Measurements from ENCODE around the gene RUFY4. TPM values are rescaled to one million over a fixed set of nuclear protein-coding genes. Genes with fewer than 3 reads are reported as not detected.

The RUFY4 gene
- total and polyA plus RNA-seq, 12 donors: 0.21 TPM; not detected in 11

- Histone ChIP-seq H3K4me3 (no peak overlapping the region), H3K4me1 (peaks cover 0 to 4% (median 0%) of the 10 kb centered on the region in 9 donors), H3K36me3 (no peaks in the 10 kb centered on the region), H3K27me3 (peaks cover 0 to 10% (median 0%) of the 10 kb centered on the region in 7 donors), H3K9me3 (peaks cover 0 to 2% (median 0%) of the 10 kb centered on the region in 11 donors), H3K27ac (no peak overlapping the region)
- WGBS, 2 donors: 64 to 67% methylated on average over 15 of the region's 15 CpGs
- DNase-seq: no peak
- TF ChIP-seq, protein P1, sequence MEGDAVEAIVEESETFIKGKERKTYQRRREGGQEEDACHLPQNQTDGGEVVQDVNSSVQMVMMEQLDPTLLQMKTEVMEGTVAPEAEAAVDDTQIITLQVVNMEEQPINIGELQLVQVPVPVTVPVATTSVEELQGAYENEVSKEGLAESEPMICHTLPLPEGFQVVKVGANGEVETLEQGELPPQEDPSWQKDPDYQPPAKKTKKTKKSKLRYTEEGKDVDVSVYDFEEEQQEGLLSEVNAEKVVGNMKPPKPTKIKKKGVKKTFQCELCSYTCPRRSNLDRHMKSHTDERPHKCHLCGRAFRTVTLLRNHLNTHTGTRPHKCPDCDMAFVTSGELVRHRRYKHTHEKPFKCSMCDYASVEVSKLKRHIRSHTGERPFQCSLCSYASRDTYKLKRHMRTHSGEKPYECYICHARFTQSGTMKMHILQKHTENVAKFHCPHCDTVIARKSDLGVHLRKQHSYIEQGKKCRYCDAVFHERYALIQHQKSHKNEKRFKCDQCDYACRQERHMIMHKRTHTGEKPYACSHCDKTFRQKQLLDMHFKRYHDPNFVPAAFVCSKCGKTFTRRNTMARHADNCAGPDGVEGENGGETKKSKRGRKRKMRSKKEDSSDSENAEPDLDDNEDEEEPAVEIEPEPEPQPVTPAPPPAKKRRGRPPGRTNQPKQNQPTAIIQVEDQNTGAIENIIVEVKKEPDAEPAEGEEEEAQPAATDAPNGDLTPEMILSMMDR (IDR thresholded peaks at IDR 0.05): no peak
- ATAC-seq: no peak
- intact Hi-C loops (cut with DNase I): no loop called here
These were observed 11.2 kb downstream of the RUFY4 start for GRCh38 chr2:218079943-218080913.

- TF ChIP-seq, protein P1 (IDR thresholded peaks at IDR 0.05): no peak
- ATAC-seq: no peak
- H3K9me3 ChIP-seq: peaks cover 0 to 10% (median under 1%) of the 10 kb centered on the region in 11 donors
- H3K4me3 ChIP-seq: no peak overlapping the region
- peaks cover 0 to 4% (median 0%) of the 10 kb centered on the region in 9 donors for H3K4me1 ChIP-seq
- WGBS, 2 donors: 84 to 95% methylated on average over 2 of the region's 2 CpGs
- H3K27ac ChIP-seq: no peak overlapping the region
- peaks cover 0 to 10% (median 0%) of the 10 kb centered on the region in 7 donors for H3K27me3 ChIP-seq
- intact Hi-C loops (cut with DNase I): no loop called here
- no peaks in the 10 kb centered on the region for H3K36me3 ChIP-seq
- DNase-seq: no peak
These were observed 12.0 kb downstream of the RUFY4 start for GRCh38 chr2:218081063-218081462.

DNA sequence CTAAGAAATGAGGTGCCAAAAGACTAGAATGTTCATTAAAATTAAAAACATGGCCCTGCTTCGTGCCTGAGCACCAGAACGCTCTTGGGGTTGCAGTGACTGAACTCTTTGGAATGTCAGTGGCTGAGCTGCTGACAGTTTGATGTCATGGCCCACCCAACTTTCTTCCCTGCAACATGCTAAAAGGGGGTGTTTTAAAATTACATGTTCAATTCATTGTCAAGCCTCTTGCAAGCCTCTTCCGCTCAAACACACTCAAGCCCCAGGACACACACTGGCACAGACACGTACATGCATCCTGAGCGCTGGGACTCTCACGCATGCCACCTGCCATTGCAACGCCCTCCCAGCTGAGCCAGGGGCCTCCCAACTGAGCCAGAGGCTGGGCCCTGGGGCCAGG lies 12.6 kb downstream of the RUFY4 start:
- no peaks in the 10 kb centered on the region for H3K36me3 ChIP-seq
- no peak for ATAC-seq
- intact Hi-C loops (cut with DNase I): no loop called here
- peaks cover 0 to 10% (median 0%) of the 10 kb centered on the region in 7 donors for H3K27me3 ChIP-seq
- H3K4me3 ChIP-seq: no peak overlapping the region
- WGBS, 2 donors: 79 to 81% methylated on average over 7 of the region's 7 CpGs
- peaks cover 0 to 16% (median 7%) of the 10 kb centered on the region in 11 donors for H3K9me3 ChIP-seq
- no peak overlapping the region for H3K27ac ChIP-seq
- peaks cover 0 to 4% (median 0%) of the 10 kb centered on the region in 9 donors for H3K4me1 ChIP-seq
- no peak for DNase-seq
- TF ChIP-seq, protein P1 (IDR thresholded peaks at IDR 0.05): no peak

DNA sequence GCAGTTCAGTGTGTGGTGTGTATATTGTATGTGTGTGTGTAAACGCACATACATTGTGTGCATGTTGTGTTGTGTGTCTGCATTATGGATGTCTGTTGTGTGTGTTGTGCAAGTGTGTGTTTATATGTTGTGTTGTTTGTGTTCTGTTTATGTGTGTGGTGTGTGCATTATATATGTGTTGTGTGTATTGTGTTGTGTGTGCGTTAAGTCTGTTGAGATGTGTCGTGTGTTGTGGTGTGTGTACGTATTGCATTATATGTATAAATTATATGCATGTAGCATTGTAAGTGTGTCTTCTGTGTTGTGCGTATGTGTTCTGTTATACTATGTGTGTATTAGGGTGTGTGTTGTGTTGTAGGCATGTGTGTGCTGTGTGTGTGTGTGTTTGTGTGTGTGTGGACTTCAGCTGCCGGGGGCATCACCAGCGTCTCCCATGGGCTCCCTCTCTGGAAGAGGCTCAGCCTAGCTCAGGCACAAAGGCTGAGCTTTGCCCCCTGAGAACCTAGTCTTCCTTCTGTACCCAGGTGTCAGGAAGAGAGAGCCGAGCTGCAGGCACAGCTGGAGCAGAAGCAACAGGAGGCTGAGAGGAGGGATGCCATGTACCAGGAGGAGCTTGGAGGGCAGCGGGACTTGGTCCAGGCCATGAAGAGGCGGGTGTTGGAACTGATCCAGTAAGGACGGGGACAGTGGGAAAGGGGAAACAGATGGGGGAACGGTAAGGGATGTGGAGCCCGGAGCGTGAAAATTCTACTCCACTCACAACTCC lies 13.7 kb downstream of the RUFY4 start:
- Histone ChIP-seq H3K27ac (no peak overlapping the region), H3K4me3 (no peak overlapping the region), H3K27me3 (peaks cover 0 to 10% (median 0%) of the 10 kb centered on the region in 7 donors), H3K4me1 (peaks cover 0 to 4% (median 0%) of the 10 kb centered on the region in 9 donors), H3K36me3 (no peaks in the 10 kb centered on the region), H3K9me3 (peaks cover 0 to 27% (median 12%) of the 10 kb centered on the region in 11 donors)
- 65 to 67% methylated on average over 14 of the region's 14 CpGs for WGBS, 2 donors
- TF ChIP-seq, protein P1 (IDR thresholded peaks at IDR 0.05): no peak
- intact Hi-C loops (cut with DNase I): no loop called here
- DNase-seq: no peak
- ATAC-seq: no peak

Measured in heart right ventricle (tissue), 16 donors.